ENCODE data around the gene SLC1A6.

- TF ChIP-seq, protein P1, sequence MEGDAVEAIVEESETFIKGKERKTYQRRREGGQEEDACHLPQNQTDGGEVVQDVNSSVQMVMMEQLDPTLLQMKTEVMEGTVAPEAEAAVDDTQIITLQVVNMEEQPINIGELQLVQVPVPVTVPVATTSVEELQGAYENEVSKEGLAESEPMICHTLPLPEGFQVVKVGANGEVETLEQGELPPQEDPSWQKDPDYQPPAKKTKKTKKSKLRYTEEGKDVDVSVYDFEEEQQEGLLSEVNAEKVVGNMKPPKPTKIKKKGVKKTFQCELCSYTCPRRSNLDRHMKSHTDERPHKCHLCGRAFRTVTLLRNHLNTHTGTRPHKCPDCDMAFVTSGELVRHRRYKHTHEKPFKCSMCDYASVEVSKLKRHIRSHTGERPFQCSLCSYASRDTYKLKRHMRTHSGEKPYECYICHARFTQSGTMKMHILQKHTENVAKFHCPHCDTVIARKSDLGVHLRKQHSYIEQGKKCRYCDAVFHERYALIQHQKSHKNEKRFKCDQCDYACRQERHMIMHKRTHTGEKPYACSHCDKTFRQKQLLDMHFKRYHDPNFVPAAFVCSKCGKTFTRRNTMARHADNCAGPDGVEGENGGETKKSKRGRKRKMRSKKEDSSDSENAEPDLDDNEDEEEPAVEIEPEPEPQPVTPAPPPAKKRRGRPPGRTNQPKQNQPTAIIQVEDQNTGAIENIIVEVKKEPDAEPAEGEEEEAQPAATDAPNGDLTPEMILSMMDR (conservative IDR thresholded peaks at IDR 0.05): no peak
- TF ChIP-seq EZH2 (IDR thresholded peaks at IDR 0.05; ENCODE audit: low read depth): no peak
Observed at GRCh38 chr19:14985133-14985532, 5.5 kb upstream of the SLC1A6 start.

Data from PC-9 (cell line).